Measurements from ENCODE around the gene ATP7B.

DNA sequence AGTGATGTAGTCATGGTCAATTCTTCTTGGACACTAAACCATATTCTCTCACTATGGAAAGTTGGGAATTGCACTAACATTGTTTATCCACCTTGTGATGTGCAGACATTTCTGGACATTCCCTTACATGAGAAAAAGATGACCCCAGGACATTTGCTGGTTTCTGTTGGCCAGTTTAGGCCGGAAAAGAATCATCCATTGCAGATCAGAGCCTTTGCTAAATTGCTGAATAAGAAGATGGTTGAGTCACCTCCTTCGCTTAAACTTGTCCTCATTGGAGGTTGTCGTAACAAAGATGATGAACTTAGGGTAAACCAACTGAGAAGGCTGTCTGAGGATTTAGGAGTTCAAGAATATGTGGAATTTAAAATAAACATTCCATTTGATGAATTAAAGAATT lies 13.2 kb upstream of the ATP7B start, which contains the start of gene UTP14C:
- TF ChIP-seq, protein P1, sequence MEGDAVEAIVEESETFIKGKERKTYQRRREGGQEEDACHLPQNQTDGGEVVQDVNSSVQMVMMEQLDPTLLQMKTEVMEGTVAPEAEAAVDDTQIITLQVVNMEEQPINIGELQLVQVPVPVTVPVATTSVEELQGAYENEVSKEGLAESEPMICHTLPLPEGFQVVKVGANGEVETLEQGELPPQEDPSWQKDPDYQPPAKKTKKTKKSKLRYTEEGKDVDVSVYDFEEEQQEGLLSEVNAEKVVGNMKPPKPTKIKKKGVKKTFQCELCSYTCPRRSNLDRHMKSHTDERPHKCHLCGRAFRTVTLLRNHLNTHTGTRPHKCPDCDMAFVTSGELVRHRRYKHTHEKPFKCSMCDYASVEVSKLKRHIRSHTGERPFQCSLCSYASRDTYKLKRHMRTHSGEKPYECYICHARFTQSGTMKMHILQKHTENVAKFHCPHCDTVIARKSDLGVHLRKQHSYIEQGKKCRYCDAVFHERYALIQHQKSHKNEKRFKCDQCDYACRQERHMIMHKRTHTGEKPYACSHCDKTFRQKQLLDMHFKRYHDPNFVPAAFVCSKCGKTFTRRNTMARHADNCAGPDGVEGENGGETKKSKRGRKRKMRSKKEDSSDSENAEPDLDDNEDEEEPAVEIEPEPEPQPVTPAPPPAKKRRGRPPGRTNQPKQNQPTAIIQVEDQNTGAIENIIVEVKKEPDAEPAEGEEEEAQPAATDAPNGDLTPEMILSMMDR (IDR thresholded peaks at IDR 0.05): no peak
- TF ChIP-seq POLR2A (IDR thresholded peaks at IDR 0.05): no peak

Data from transverse colon (tissue), 3 donors.